Left kidney (tissue), 2 donors: ENCODE results near the gene NCKAP5. TPM values are rescaled to one million over a fixed set of nuclear protein-coding genes. Genes with fewer than 3 reads are reported as not detected.
"Not testable (repeated sequence)": the region's sequence is repeated elsewhere in the genome, so short reads cannot be mapped to it uniquely, and the experiment has no call there.

ENCODE experiments used
- DNase-seq: peaks from one replicate; pipeline ENCODE4 v3.0.0-alpha.2; 2013
- polyA plus RNA-seq: library from polyadenylated mRNA; unstranded; fragments of 120-200 nt; gene quantifications from one replicate; pipeline ENCODE4 v1.2.1, GENCODE V29; 2013; ENCODE audit not compliant: insufficient read length

NCKAP5 gene
- polyA plus RNA-seq, 1 donor = 10.1 TPM

DNA sequence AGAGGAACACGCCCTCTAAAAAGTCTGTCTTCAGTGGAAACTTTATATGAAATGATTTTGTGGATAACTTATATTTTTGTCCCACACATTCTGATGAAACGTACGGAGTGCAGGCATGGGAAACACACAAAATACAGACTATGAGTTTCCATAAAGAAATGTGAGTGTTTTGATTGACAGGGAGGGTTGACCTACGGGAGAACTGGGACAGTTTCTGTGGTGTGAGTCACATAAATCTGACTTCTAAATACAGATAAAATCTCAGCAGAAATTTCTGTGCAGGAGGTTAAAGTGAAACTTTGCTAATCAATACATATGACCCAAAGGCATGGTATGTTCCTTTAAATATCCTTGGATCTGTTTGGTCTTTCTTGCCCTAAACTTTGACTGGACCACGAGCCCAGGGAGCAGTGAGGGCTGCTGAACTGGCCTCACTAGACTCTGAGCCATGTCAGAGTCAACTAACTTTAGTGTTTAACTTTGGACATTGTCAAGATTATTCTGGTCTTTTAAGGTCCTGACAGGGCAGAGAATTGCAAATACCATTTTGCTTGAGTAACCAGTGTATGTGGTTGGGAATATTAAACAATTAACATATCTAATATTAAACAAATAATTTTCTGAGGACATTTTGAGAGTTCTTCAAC, 691.4 kb downstream of the NCKAP5 start:
- DNase-seq = no peak

DNA sequence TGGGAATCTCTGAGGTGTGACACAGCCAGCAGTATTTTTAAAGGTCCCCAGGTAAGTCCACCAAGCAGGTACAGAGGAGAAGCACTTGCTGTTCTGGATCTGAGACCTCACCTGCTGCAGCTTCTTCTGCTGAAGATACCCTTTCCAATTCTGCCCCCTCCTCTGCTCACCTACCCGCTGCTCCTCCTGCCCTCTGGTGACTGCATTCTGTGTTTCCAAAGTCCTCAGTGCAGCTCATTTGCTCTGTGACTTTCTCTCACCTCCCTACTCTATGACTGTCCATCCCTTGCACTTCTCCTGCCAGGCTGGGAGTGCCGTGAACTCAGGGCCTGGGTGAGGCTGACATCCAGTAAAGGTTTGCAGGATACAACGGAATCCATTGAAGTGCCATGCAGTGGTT, 693.1 kb downstream of the NCKAP5 start:
- DNase-seq = no peak

- no peak for DNase-seq
These were observed 694.5 kb downstream of the NCKAP5 start for GRCh38 chr2:132873738-132874137.

GRCh38 chr2:132871831-132872230, 696.4 kb downstream of the NCKAP5 start:
- no peak for DNase-seq

DNA sequence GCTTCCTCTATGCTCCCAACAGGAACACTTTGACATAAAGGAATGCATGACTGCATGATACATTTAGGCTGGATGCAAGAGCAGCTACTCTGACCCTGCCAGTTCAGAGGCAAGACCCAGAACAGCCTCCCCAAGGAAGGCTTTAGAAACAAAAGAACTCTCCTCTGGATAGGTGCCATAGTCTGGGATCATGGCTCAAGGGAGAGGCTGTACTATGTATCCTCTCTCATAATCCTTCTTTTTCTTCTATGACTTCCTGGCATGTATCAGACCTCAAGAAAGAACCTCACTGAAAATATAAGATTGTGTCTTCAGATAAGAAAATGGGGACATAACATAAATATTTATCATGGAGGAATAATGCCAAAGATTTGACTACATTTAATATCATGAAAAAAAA, 704.3 kb downstream of the NCKAP5 start:
- no peak for DNase-seq

DNA sequence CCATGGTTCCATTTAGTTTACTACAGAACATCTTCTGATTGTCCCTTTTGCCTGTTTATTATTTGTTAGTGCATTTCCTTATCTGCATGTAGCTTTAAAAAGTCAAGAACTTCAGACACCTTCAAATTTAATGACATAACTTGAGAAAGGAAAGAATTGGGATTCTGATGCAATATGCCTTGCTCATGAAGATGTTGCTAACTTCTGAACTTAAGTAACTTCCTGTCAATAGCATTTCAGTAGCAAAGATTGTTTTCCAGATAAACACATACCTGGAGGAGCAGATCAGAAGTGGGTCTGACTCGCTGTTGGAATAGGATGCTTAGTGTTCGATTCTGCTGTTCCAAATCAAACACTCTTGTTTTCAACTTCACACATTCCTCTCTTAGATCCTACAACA, 708.0 kb downstream of the NCKAP5 start:
- DNase-seq = no peak

DNA sequence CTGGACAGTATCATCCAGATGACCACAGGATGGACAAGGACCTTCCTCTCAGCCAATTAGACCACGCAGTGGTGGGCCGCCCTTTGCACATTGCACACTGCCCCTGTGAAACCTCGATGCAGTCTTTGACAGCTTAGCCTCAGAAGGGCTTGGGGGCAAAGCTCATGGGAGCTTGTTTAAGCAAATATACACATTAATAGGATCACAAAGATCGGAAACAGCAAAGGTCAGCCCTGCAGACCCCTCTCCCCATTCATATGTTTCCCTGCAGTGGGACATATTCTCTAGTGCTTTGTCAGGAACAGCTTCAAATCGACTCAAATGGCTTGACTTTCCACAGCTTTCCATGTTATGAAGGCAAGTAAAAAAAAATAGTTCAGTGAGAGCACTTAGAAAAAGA, 708.7 kb downstream of the NCKAP5 start:
- DNase-seq = no peak

GRCh38 chr2:132857319-132857718, 710.9 kb downstream of the NCKAP5 start:
- DNase-seq = no peak

GRCh38 chr2:132850688-132851087, 717.6 kb downstream of the NCKAP5 start:
- DNase-seq = no peak

GRCh38 chr2:132849118-132849517, 719.1 kb downstream of the NCKAP5 start:
- no peak for DNase-seq

GRCh38 chr2:132845339-132845738, 722.9 kb downstream of the NCKAP5 start:
- no peak for DNase-seq

DNA sequence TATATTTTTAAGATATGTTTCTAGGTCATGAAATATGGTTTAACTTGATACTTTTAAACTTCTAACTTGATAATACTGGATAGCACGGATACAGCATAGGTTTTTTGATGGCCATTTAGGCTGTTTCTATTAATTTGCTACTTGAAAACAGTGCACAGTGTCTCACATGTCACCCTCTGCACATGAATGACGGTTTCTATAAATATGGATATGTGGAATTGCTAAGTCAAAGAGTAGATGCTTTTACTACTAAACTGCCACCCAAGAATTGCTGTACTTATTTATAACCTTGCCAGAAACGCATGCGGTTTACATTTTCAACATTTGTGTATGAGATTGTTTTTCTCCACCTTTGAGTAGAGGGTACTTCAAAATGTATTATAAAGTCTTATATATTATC, 723.7 kb downstream of the NCKAP5 start:
- no peak for DNase-seq

DNA sequence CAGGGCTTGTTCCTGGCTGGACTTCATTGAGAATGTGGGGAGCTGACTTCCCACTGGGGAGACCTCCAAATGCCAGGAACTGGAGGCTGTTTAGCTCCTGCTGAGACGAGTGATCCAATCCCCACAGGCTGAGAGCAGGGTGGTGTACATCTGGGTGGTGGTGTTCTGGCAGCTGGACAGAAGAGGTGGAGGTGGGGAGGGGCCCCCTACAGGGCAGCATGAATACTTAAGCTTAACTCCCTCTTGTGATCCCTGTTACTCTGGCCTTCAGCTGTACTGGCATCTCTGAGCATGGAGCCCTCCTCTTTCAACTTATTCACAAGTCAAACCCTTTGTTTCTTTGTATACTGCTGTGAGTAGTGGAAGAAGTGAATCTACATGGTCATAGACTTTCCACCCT, 730.5 kb downstream of the NCKAP5 start:
- no peak for DNase-seq

GRCh38 chr2:132830321-132830827, 737.9 kb downstream of the NCKAP5 start:
- DNase-seq = no peak

GRCh38 chr2:132825601-132826000, 742.7 kb downstream of the NCKAP5 start:
- no peak for DNase-seq

- no peak for DNase-seq
These were observed 743.5 kb downstream of the NCKAP5 start for GRCh38 chr2:132824716-132825115.

DNA sequence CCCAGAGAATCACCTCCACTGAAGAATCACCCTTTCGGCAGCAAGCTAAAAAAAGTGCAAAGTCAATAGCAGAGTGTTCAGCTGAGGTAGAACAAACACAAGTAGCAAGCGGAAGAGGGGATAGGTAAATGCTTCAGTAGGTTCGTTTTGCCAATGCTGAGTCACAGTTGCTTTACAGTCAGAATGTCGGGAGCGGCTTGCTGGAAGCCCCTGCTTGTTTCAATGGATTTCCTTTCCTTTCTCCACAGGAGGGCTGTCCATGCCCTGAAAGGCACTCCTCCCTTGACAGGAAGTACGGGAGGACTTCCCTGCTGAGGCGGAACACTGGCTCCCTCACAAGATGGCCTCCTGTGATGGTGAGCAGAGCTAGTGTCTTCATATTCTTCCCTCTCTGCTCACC, 752.0 kb downstream of the NCKAP5 start:
- DNase-seq = no peak

GRCh38 chr2:132815516-132815915, 752.7 kb downstream of the NCKAP5 start:
- DNase-seq = no peak

GRCh38 chr2:132814651-132815050, 753.6 kb downstream of the NCKAP5 start:
- DNase-seq = no peak

- no peak for DNase-seq
These were observed 754.8 kb downstream of the NCKAP5 start for GRCh38 chr2:132813422-132813821.

GRCh38 chr2:132811148-132811915, 756.9 kb downstream of the NCKAP5 start:
- no peak for DNase-seq

- DNase-seq = not testable (repeated sequence)
These were observed 758.3 kb downstream of the NCKAP5 start for GRCh38 chr2:132809962-132810361.

- DNase-seq = no peak
These were observed 764.2 kb downstream of the NCKAP5 start for GRCh38 chr2:132804051-132804450.

- no peak for DNase-seq
These were observed 769.9 kb downstream of the NCKAP5 start for GRCh38 chr2:132798341-132798740.
